ENCODE data around the gene PITPNB.

Gene PITPNB

DNA sequence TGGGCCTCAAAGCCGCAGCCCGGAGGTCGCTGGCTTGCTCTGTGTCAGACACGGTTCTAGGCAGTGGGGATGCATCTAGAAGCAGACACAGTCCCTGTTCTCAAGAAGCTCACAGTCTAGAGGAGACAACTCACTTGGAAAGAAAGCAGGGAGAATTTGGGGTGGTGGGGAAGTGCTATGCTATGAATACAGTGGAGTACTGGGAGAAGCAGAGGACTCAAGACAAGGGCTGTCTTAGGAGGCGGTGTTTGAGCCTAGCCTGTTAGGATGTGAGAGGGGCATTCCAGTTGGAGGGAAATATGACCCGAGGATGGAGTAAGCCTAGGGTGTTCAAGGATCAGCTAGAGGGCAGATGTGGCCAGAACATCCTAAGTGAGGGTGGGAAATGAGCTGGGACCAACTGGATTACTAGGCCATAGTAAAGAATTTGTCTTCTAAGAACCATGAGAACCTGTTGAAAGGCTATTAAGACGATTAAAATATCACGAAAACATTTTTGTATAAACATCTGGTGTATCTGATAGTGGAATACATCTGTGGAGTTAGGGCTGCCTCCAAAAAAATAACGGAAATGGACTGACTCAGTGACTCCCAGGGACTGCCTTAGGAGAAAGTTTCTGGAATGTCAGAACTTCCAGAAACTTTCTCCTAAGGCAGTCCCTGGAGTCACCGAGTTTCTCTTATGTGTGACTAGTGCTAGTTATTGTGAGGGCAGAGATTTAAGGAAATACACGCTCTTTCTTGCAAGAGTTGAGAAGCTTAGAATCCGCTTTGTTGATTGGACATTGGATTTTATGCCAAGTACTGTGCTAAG lies 1.1 kb upstream of the PITPNB start:
- no peak for DNase-seq (ENCODE audit: low read depth)

DNA sequence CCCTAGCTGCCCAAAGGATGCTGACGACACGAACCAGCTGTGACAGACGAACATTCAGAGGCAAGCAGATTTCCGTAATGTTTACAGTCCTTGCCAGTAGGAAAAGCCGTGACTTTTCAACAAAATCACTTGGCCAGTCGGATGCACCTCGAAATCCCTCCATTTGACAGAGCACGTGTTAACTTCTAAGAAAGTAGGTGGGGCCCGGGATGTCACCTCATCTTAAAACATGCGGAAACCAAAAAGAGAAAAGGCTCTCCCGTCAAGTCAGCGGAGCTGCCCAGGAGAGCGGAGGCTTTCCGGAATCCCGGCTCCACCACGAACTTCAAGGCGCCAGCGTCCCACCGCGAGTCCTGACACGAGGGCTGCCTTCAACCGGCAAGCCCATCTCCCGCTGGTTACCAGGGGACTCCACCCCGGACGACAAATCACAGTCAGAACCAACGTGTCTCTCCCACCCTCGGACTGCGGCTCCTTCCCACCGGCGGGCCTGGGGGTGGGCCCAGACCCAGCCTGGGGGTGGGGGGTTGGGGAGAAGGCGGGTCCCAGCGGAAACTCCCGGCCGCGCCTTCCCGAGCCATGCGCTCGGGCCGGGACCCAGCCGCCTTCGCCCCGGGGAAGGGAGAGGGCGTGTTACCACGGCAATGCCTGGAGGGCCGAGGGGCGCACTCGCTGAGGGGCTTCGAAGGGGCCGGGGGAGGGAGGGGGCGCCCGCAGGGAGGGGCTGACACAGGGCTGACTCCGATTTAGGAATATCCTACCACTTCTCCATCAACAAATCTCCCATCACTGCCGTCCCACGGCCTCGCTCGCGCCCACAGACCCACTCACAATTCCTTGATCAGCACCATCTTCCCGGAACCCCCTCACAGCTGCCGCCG lies 475 bp downstream of the PITPNB start:
- DNase-seq (ENCODE audit: low read depth) = peak; percentile 20

GRCh38 chr22:27915986-27916385 lies 3.1 kb downstream of the PITPNB start:
- no peak for DNase-seq (ENCODE audit: low read depth)

- DNase-seq (ENCODE audit: low read depth) = no peak
These were observed 5.8 kb downstream of the PITPNB start for GRCh38 chr22:27913162-27913741.

- no peak for DNase-seq (ENCODE audit: low read depth)
These were observed 7.0 kb downstream of the PITPNB start for GRCh38 chr22:27912101-27912500.

DNA sequence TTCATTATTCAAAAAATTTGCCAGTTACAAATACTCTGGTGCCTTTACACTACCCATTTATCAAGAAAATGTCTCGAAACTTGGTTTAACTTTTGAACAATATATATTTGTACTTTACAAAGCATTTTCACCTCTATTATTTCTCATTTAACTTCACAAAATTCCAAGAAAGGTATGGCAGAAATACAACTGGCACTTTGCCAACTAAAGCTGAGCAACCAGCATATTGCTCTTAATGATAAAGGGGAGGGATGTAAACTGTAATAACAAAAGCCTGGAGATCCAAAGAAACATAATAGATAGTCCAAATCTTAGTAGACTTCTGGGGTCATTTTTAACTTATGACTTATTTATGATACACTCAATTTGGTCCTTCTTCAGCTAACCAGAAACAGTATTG lies 7.7 kb downstream of the PITPNB start:
- no peak for DNase-seq (ENCODE audit: low read depth)

DNA sequence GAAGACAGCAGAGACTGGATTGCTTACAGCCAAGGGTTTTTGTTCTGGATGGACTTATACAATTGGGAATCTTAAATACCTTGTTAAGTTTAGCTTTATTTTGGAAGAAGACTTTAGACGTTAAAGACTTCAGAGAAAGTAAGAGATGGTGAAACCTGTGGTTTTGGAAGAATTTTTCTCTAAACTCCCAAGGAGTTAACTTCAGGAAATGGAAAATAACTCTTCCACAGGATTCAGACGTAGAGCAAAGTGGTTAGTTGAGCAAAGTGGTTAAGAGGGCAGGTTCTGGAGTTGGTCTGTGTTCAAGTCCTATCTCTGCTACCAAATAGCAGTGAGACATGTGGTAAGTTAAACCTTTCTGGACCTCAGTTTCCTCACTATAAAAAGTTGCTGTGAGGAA lies 12.8 kb downstream of the PITPNB start:
- no peak for DNase-seq (ENCODE audit: low read depth)

DNA sequence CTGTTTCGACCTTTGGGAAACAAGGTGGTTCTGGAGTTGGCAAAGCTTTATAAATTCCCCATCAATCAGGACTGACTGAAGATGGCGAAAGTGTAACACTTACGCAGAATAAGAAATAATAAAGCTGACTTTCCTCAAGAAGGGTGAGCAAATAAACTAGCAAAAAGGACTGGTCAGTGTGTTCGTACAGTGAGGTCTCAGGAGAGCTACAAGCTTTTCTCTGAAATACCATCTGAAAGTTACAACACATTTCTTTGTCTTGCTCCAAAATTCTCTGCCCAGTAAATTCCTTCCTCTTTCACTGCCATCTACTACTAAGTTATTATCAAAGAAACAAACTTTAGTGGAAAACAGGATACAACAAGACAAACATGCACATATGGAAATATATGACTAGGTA lies 13.4 kb downstream of the PITPNB start:
- no peak for DNase-seq (ENCODE audit: low read depth)

DNA sequence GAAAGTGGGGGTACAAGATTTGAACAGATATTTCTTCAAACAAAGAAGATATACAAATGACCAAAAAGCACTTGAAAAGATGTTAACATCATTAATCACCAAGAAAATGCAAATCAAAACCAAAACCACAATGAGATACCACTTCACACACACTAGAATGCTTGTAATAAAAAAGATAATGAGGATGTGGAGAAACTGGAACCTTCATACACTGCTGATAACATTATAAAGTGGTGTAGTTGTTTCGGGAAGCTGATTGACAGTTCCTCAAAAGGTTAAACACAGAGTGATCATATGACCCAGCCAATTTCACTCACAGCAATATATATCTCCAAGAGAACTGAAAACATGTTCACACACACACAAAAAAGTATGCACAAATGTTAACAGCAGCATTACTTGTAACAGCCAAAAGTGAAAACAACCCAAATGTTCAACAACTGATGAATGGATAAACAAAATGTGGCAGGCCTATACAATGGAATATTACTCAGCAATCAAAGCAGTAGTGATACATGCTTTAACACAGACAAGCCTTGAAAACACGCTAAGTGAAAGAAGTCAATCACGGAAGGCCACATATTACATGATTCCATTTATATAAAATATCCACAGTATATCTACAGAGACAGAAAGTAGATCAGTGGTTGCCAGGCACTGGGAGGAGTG lies 15.1 kb downstream of the PITPNB start:
- DNase-seq (ENCODE audit: low read depth) = no peak

DNA sequence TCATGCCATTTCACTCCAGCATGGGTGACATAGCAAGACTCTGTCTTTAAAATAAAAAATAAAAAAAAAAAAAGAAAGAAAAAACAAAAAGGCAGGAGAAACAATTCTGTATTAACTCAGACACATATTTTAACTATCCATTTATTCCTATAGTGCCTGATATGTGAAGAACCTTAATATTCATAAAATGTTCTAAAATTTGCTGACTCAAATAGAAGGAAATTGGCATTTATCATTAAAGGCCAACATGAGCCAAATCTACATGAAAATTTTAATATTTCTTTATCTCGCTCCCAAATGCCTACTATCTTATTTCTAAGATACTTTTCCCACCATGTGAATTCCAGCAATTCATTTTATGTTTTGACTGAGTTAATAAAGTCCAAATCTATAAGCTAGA lies 18.9 kb downstream of the PITPNB start:
- no peak for DNase-seq (ENCODE audit: low read depth)

GRCh38 chr22:27896245-27896644 lies 22.8 kb downstream of the PITPNB start:
- no peak for DNase-seq (ENCODE audit: low read depth)

- DNase-seq (ENCODE audit: low read depth) = no peak
These were observed 23.5 kb downstream of the PITPNB start for GRCh38 chr22:27895600-27895999.

- no peak for DNase-seq (ENCODE audit: low read depth)
These were observed 26.2 kb downstream of the PITPNB start for GRCh38 chr22:27892811-27893210.

DNA sequence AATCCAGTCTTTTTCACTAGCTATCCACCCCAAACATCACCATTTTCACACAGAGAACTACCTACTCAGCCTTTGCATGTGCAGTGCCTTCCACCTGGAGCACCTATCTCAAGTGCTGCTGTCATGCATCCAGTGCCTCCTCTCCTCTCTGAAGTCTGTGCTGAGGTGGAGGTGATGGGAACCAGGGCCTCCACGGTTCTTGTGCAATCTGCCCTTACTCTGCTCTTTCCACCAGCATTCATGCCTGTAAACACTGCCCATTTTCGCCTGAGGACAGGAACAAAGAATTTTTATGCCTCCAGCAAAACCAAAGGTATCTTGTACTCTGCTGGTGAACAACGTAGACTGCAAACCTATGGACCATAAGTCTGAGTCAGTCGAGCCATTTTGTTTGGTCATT lies 27.0 kb downstream of the PITPNB start:
- DNase-seq (ENCODE audit: low read depth) = no peak

DNA sequence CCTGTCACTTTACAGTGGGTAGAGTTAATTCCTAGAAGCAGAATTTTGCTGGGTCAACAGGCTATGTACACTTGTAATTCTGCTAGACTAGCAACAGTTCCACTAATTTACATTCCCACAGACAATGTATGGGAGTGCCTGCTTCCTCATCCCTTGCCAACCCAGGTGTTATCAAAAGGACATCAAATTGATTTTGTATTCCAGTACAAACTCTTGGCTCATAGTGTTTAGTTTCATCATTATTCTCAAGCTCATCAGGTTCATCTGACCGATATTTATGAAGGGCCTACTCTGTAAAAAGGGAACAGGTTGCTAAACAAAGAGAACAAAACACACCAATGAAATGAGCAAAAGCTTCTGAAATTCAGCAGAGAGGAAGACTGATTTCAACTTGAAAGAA lies 30.7 kb downstream of the PITPNB start:
- DNase-seq (ENCODE audit: low read depth) = no peak

DNA sequence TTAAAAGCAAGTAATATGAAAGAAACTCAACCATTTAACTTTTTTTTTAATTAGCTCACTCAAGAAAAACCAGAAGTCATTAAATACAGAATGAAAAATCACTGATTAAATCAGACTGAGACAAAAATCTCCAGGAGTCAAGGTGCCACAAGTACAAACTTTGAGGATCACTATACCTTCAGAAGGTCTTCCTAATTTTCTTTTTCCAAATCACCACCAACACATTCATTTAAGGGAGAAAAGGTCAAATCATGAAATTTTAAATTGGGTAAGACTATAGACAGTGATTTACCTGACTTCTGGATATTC lies 32.3 kb downstream of the PITPNB start:
- DNase-seq (ENCODE audit: low read depth) = no peak

- DNase-seq (ENCODE audit: low read depth) = peak; percentile 27
These were observed 32.8 kb downstream of the PITPNB start for GRCh38 chr22:27885977-27886842.

DNA sequence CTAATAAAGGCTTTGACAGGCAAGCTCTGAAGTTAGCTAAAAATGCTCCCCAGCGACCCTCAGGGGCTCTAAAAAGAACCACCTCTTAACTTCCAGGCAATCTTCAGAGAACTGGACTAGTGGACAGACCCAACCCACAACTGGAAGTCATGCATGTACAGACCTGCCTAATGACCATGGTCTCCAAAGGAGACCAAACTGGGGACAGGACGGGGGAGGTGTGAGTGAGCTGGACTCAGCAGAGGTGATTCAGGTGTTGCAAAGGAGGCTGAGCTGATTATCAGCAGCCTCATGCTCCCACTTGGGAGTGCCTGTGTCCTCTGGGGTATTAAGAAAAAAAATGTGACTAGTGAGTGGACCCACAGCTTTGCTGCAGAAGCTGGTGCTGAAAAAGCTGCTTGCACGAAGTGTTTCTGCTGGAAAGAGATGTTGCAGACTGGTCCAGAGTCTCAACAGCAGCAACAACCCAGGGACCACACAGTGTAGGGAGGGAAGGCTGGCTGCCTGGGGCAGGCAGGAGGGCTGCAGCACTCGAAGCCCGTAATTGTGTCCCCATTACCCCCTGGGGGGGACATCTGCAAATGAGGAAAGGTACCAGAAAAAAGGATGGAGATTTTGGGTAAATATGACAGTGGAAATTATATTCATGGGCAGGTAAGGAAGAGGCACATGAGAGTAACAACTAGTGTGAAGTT lies 35.3 kb downstream of the PITPNB start:
- DNase-seq (ENCODE audit: low read depth) = no peak

- DNase-seq (ENCODE audit: low read depth) = no peak
These were observed 36.4 kb downstream of the PITPNB start for GRCh38 chr22:27882507-27883290.

DNA sequence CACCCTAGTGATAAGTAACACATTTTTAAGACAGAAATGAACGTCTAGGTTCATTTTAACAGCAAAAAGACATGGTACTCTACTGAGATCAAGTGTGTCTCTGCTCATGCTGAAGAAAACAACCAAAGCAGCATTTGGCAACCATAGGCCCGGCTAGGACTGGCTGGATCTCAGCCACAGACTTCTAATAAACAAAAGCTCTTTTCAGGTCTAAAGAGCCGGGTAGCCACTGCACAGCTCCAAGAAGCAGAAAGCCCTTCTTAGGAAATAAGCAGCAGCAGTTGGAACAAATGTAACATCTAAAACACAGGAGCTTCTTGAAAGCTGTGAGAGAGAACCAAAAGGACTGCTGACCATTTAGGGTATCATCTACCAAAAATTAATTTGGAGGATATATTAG lies 37.6 kb downstream of the PITPNB start:
- no peak for DNase-seq (ENCODE audit: low read depth)

Measured in T follicular helper cell (primary cell).